Superior temporal gyrus (tissue), 1 donor: ENCODE data around the gene EIF4E3.
A peak's percentile ranks its signal among the peaks of the same experiment; 100 is the strongest.

Experiments
- DNase-seq: peaks from one replicate; pipeline ENCODE4 v3.0.0-alpha.2; 2016; ENCODE audit errors: extremely low spot score

EIF4E3 gene

GRCh38 chr3:71723452-71724170 is 1.6 kb downstream of the EIF4E3 start:
- no peak for DNase-seq

GRCh38 chr3:71722693-71723092 is 2.5 kb downstream of the EIF4E3 start:
- no peak for DNase-seq

- DNase-seq = no peak
Measured at GRCh38 chr3:71721651-71722157, 3.5 kb downstream of the EIF4E3 start.

DNA sequence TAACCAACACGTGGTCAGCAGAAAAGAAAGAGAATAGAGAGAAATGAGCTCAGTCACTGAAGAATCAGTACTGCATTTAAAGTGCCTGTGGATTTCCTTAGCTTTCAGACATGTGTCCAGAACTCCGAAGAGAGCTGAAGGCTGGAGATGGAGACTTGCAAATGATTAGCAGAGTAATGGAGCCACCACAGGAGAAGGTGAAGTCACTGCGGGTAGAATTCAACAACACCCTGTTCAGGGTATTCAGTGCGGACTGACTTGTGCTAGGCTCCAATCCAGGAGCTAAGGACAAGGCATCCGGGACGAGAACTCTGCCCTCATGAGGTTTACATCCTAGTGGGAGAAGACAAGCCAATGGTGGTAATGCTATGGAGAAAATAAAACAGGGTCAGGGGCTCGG is 4.2 kb downstream of the EIF4E3 start:
- DNase-seq = no peak

- no peak for DNase-seq
Measured at GRCh38 chr3:71718072-71718471, 7.1 kb downstream of the EIF4E3 start.

GRCh38 chr3:71714595-71714994 is 10.6 kb downstream of the EIF4E3 start:
- no peak for DNase-seq

DNA sequence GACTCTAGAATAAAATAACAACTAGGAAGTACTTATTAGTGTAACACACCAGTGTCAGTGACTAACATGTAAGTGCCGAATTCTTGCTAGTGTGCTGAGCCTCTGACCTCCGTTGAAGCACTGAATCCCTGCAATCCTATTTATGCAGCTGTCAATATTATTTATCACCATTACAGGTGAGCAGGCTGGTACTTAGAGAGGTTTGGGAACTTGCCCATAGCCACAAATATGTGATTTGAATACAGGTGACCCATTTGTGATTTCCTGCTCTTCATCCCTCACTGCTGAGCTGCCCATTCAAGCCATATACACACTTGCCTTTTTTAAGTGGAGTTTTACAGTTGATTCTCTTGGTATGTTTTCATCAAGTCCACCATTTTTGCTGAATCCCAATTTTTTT is 12.2 kb downstream of the EIF4E3 start:
- no peak for DNase-seq

DNA sequence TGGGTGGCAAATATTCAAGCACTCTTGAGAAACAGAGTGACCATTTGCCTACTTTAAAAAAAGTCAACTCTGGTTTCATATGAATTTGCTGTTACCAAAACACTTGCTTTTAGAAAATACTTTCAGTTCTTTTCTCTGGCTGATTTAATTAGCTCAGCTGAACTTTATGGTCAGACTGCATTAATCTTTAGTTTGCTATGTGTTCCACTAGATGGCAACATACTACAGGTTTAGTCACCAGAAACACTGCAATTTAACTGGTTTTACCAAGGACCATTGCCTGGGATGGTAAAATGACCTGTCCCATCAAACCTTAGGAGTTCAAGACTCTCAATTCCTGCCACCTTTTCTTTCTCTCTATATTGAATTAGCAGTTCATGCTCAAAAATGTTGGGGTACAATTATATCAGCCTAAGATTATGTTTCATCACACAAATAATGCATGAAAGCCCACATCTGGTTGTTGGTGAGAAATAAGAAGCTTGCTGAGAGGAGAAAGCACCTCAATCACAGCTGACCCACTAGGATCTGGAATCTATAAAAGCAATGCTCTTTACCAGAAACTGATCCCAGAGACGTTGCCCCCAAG is 14.2 kb downstream of the EIF4E3 start:
- peak; percentile 92 for DNase-seq

- DNase-seq = no peak
Measured at GRCh38 chr3:71709908-71710511, 15.2 kb downstream of the EIF4E3 start.

DNA sequence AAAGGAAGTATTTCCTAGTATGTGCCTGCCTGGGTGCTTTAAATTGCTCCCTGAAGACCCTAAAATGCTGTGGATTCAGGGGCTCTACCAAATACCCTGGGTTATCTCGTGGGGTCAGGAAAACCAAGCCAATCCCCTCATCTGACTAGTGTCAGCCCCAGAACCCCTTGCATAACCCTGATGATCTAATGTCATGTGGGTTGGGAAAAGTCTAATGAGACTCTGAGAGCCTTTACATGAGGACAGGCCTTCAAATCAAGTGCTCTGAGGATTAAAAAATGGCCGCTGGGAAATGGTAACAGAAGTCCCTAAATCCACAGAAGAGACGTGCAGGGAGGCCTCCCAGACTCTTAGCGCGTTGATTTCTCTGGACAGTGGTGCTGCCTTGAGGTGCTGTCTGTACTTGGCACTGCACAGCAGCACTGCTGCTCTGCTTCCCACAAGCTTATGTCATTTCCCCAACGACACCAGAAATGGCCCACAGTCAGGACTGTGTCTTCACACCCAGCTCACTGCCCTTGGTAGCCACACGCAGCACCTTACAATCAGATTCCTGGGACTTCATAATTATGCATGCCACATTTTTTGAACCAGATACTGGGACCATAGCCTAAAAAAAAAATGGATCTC is 16.6 kb downstream of the EIF4E3 start:
- DNase-seq = peak; percentile 85

DNA sequence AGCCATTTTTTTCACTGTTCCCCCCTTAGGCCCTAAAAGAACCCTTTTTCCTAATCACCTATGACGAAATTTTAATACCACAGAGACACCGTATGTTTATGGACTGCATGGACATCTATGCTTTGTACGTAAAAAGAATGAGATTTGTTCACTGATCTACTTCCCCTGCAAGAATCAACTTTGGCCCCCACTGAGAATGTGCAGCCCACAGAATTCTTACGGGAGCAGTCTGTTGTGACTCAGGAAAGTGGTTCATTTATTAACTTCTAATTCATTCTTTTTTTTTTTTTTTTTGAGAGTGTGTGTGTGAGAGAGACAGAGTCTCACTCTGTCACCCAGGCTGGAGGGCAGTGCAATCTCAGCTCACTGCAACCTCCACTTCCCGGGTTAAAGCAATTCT is 17.6 kb downstream of the EIF4E3 start:
- DNase-seq = no peak

GRCh38 chr3:71705681-71706080 is 19.5 kb downstream of the EIF4E3 start:
- no peak for DNase-seq

DNA sequence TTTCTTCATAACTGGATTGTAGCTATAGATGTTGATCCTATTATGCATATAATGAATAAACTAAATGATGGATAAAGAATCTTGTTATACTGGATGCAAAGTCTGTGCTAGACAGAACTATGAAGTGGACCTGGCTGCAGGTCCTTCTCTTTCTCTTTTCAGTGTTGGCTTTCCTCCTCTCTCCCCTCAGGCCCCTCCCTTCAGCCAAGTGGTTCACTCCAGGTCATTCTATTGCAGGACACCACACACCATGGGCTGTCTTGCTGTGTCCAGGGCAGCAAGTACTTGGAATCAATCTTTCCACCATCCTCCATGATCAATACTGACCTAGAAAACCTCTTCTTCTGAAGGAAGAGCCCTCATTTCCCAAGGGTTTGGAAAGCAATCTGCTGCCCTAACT is 20.3 kb downstream of the EIF4E3 start:
- DNase-seq = no peak

DNA sequence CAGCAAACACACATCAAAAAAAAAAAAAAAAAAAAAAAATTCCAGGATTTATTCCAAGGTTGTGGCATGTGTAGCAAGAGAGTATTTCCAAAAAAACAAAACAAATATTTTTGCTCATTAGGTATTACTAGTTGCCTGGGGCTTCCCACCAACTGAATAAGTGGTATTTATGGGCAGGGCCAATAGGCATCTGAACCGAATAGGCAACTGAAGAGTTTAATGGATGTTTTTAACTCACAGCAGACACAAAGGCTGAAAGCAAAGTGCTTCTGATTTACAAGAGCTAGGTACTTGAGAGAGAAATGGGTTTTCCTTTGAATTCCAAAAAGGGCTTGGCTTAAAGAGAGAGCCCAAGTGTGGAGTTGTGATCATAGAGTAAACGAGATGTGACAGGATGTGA is 21.4 kb downstream of the EIF4E3 start:
- DNase-seq = no peak

DNA sequence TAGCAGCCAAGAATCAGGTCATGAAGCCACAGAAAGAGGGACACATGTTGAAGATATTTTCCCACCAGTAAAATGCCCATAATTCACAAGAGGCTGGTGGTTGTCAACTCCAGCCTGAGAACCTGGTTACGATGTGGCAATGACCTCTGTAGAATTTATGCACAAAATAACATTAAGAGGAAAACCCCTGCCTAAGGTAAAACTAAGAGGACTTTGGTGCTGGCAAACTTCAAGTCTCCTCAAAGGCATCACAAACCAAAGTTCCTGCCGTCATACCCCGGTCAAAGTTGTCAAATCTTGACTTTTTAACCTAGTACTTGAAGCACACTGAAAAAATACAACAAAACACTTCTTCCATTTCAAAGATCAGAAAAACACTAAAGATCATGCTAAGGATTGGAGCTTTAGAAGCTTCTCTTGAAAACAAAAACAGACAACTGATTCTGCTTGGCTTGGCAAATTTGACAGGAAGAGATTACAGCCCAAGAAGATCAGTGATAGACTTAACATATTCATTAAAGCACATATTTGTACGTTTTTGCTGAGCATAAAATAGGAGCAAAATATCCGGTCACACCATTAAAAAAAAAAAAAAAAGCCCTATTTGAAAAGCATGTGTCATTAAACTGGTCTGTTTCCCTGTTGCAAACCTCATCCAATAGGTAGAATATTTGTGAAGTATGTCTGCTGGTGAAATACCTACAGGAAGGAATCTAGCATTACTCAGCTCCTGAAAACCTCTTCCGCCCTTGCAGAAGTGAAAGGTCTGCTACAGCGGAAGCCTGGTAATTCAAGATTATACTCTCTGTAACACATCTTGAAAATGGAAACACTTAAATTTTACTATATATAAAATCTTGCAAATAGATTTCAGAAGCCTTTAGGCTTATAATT is 22.8 kb downstream of the EIF4E3 start:
- no peak for DNase-seq

DNA sequence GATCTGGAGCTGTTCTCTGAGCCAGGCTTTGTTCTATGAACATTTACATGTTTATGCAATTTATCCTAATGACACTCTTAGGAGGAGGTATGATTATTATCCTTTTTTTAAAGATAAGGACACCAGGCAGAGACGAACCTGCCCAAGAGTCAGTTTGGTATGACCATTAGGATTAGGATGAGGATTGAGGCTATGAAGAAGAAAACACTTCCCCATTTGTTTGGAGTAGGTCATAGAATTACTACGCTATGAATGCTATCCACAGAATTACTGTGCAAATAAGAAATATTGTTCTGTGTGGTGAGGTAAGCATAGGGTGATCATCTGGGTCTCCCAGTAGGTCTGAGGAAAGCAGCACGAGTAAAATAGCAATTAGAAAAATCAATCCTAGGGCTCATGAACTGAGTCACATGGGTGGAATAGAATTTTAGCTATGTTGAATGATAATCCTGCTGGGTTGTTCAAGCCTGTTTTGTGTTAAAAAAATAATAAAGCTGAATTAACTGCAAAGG is 23.9 kb downstream of the EIF4E3 start:
- DNase-seq = no peak

DNA sequence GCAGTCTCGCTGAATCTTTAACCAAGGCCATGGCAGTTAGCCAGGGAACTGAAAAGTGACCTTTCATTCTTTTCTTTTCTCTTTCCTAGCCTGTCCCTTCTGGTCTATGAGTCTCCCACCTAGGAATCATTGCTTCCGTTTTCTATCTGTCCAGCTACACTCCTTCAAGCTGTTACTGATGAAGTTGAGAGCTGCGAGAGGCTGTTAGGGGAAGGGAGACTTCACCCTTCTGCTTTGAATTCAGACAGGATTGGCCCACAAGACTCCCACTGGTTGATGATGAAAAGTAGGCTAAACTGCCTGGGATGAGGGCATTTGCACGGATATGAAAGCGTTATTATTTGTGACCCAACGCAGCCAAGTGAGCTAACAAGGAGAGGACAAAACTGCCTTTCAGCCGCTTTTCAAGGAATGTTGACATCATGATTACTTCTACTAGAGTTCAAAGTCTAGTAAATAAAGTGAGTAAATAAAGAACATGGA is 30.2 kb downstream of the EIF4E3 start:
- peak; percentile 83 for DNase-seq

DNA sequence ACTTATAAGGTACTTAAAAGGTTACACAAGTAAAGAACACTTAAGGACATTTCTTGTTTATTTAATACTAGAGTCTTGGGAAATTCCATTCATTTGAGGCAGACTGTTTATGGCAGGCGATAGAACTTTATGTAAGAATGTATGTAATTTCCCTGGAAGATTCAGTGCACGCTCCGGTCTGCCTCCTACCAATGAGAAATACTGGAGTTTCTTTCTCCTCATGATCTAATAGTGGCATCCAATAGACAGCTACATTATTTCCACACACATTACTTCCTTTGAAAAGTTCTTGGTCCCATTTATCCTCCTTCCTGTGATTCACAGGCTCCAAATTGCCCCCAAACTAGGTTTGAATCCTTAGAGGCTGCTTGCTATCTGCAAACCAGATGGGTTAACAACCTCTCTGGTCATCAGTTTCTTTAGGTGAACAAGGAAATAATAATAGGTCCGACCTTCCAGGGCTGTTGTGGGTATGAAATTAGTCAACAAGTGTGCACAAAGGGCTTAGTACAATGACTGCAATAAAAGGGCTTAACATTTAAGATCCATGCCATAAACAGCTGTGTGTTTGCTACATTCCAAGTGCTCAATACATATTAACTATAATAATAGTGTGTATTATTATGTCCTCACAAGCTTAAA is 30.7 kb downstream of the EIF4E3 start:
- DNase-seq = no peak

- DNase-seq = no peak
Measured at GRCh38 chr3:71693641-71694040, 31.6 kb downstream of the EIF4E3 start.

GRCh38 chr3:71692139-71692538 is 33.1 kb downstream of the EIF4E3 start:
- no peak for DNase-seq

GRCh38 chr3:71690341-71690841 is 34.8 kb downstream of the EIF4E3 start:
- DNase-seq = no peak
